ENCODE data around the gene ANAPC13. TPM values are rescaled to one million over a fixed set of nuclear protein-coding genes. Genes with fewer than 3 reads are reported as not detected.

The ANAPC13 gene
- total and polyA plus RNA-seq, 10 of the 15 experiments (the other 5 are each of a cell fraction or from before 2014, with no cell fraction given): 34.9 to 139 (median 83.0) TPM

GRCh38 chr3:134445636-134446035 lies 40.1 kb downstream of the ANAPC13 start (continued):
- no peak for TF ChIP-seq JUND (IDR thresholded peaks at IDR 0.05; ENCODE audit: low read depth, low read length)
- no peak for TF ChIP-seq HDAC2 (IDR thresholded peaks at IDR 0.05)
- no peak for TF ChIP-seq E2F4 (IDR thresholded peaks at IDR 0.05; ENCODE audit: low read depth, low read length)
- TF ChIP-seq MAX (IDR thresholded peaks at IDR 0.05; ENCODE audit: low read depth, low read length): no peak

- Histone ChIP-seq H2AFZ (ENCODE audit: control insufficient read depth, low read depth, low read length) (no peak overlapping the region), H4K20me1 (ENCODE audit: control insufficient read depth, insufficient read depth) (no peaks in the 10 kb centered on the region)
- no peak for FAIRE-seq
These were observed 40.7 kb downstream of the ANAPC13 start for GRCh38 chr3:134445095-134445494.

More at GRCh38 chr3:134445095-134445494, 40.7 kb downstream of the ANAPC13 start:
- Histone ChIP-seq H3K4me2 (ENCODE audit: control insufficient read depth, insufficient read depth) (no peak overlapping the region), H3K79me2 (ENCODE audit: control insufficient read depth, insufficient read depth, low read length) (no peaks in the 10 kb centered on the region), H3K27ac (ENCODE audit: control insufficient read depth, insufficient read depth) (no peak overlapping the region), H3K4me3 (no peak overlapping the region), H3K27me3 (replicated peaks in 1 of 2; ENCODE audit: control insufficient read depth in 2 of 2, insufficient read depth in 2 of 2, low read length in 1 of 2) (no peaks in the 10 kb centered on the region), H3K9me3 (replicated peaks; ENCODE audit: control insufficient read depth, insufficient read depth, low read length) (no peaks in the 10 kb centered on the region), H3K36me3 (ENCODE audit: control insufficient read depth in 2 of 2, insufficient read depth in 2 of 2, low read length in 1 of 2) (no peaks in the 10 kb centered on the region), H3K9ac (ENCODE audit: control insufficient read depth, insufficient read depth, low read length) (no peak overlapping the region), H3K4me1 (ENCODE audit: control insufficient read depth, insufficient read depth, low read length) (no peaks in the 10 kb centered on the region)
- no peak for DNase-seq (ENCODE audit: low read depth, low spot score)
- ChIA-PET CTCF (interaction anchor here (0.7 to 2.3 kb wide), 3 partner anchors 10 to 795 kb away, joined by 3 to 8 read pairs (median 6); no protein-coding TSS in a partner anchor), RAD21 (ENCODE audit: unreplicated experiment) (no interaction called here), SMC1A (ENCODE audit: uncharacterized antibody, unreplicated experiment) (interaction anchor here (0.9 to 1.5 kb wide), 2 partner anchors 15 to 29 kb away, joined by 3 to 6 read pairs; no protein-coding TSS in a partner anchor), POLR2A (no interaction called here)
- intact Hi-C loops (cut with micrococcal nuclease; ENCODE audit: unreplicated experiment): no loop called here
- WGBS (ENCODE audit: insufficient coverage, insufficient replicate concordance, low lambda C conversion rate, missing lambda C conversion rate): 96% methylated on average over 1 of the region's 1 CpG
- no TSS peak for BruUV-seq (replicated peaks)
- TF ChIP-seq STAT3 (IDR thresholded peaks at IDR 0.05; ENCODE audit: low read depth, low read length) (no peak), NFIC (IDR thresholded peaks at IDR 0.05; ENCODE audit: low read depth, low read length) (no peak), NRF1 (conservative IDR thresholded peaks at IDR 0.05; ENCODE audit: low read depth, low read length) (no peak)
- in situ Hi-C loops (cut with MboI): no loop called here
- ATAC-seq: no peak
